Stomach (tissue), 9 donors: Measurements from ENCODE around the gene PI16. TPM values are rescaled to one million over a fixed set of nuclear protein-coding genes. Genes with fewer than 3 reads are reported as not detected.

Source experiments
- DNase-seq, 2 donors: peaks; one replicate each; pipeline versions ENCODE4 v3.0.0 to v3.0.0-alpha.2; 2013 to 2019
- H3K27ac ChIP-seq, 5 donors: fragments of 200-600 bp in 4 of 5; sonication (generic) in 4 of 5; one replicate each; pipeline ENCODE4 v1.5.1; 2013 to 2019; ENCODE audit warnings: mild to moderate bottlenecking in 1 of 5, moderate library complexity in 1 of 5
- H3K27me3 ChIP-seq, 3 donors: fragments of 200-600 bp; sonication (generic); one replicate each; pipeline ENCODE4 v1.5.1; 2017 to 2019; ENCODE audit warnings: mixed run types in 1 of 3
- H3K36me3 ChIP-seq, 4 donors: fragments of 200-600 bp; sonication (generic); 1 replicate in 3 of 4; 2 replicates in 1 of 4; pipeline ENCODE4 v1.5.1; 2016 to 2019
- H3K4me1 ChIP-seq, 4 donors: fragments of 200-600 bp; sonication (generic); one replicate each; pipeline ENCODE4 v1.5.1; 2016 to 2019
- H3K4me3 ChIP-seq, 4 donors: fragments of 200-600 bp; sonication (generic) in 3 of 4; one replicate each; pipeline ENCODE4 v1.5.1; 2016 to 2019; ENCODE audit warnings: mild to moderate bottlenecking in 1 of 4
- H3K9me3 ChIP-seq, 4 donors: fragments of 200-600 bp; sonication (generic); one replicate each; pipeline ENCODE4 v1.5.1; 2016 to 2019
- CTCF ChIP-seq, 7 experiments: fragments of 450-650 bp in 4 of 7; fragments of 200-600 bp in 3 of 7; sonication (generic) in 3 of 7; IDR thresholded peaks; one replicate each; pipeline ENCODE4 v1.5.1; 2016 to 2019; ENCODE audit warnings: antibody characterized with exemption in 7 of 7, control low read depth in 2 of 7, mild to moderate bottlenecking in 1 of 7
- EP300 ChIP-seq: sonication (generic); formaldehyde crosslinking; IDR thresholded peaks from one replicate; pipeline ENCODE4 v1.6.1; 2017; ENCODE audit warnings: antibody characterized with exemption
- POLR2A ChIP-seq, 4 donors: fragments of 450-650 bp; IDR thresholded peaks; one replicate each; pipeline ENCODE4 v1.6.1; 2016; ENCODE audit warnings: antibody characterized with exemption in 4 of 4, control low read depth in 2 of 4, mild to moderate bottlenecking in 1 of 4, moderate library complexity in 1 of 4
- POLR2AphosphoS5 ChIP-seq, 3 donors: sonication (generic); formaldehyde crosslinking; IDR thresholded peaks; one replicate each; pipeline ENCODE4 v1.6.1; 2016; ENCODE audit warnings: antibody characterized with exemption in 3 of 3
- WGBS, 5 donors: extraction: QIAGEN DNeasy Blood & Tissue Kit in 3 of 5; methylation state at CpG; one replicate each; pipeline versions ENCODE4 v1.1.5 to v1.1.7; 2013 to 2018; 5-methylcytosine and 5-hydroxymethylcytosine counted together
- intact Hi-C: fragments of 100-400 bp; cut with DNase I; formaldehyde crosslinking; loops from one replicate; pipeline ENCODE4 v1.15.1; 2023; ENCODE audit warnings: low total_unique reads
- polyA plus RNA-seq, 3 donors: library from polyadenylated mRNA; stranded (reverse); fragments of 200-250 nt; gene quantifications; one replicate each; pipeline ENCODE4 v1.2.3, GENCODE V29; 2013
- total RNA-seq, 5 donors: library from RNA; depleted of rRNA; stranded (reverse); fragments of >200 nt; gene quantifications; one replicate each; pipeline versions ENCODE4 v1.1.0 to v1.2.3, GENCODE V29; 2014 to 2016
- donor health status: healthy with polysubstance abuse.
- donor health status: Bipolar disorder and iron deficiency.
- donor health status: healthy.

Gene PI16
- total and polyA plus RNA-seq, 8 donors: 1.2 to 21.3 (median 3.0) TPM; not detected in 2

- Histone ChIP-seq H3K4me1 (peaks cover 0 to 14% (median 0%) of the 10 kb centered on the region in 4 donors), H3K36me3 (no peaks in the 10 kb centered on the region), H3K27ac (no peak overlapping the region), H3K27me3 (no peaks in the 10 kb centered on the region), H3K9me3 (no peaks in the 10 kb centered on the region), H3K4me3 (no peak overlapping the region)
- WGBS, 5 donors: 79 to 89% (median 86%) methylated on average over 9 to 11 of the region's 11 CpGs
- no peak for DNase-seq
- intact Hi-C loops: no loop called here
- TF ChIP-seq POLR2AphosphoS5 (IDR thresholded peaks at IDR 0.05) (no peak), EP300 (no peak), POLR2A (IDR thresholded peaks at IDR 0.05) (no peak), CTCF (IDR thresholded peaks at IDR 0.05) (no peak)
Measured at GRCh38 chr6:37004044-37004980, 49.8 kb downstream of the PI16 start.

- Histone ChIP-seq H3K27ac (peak within 1 kb of the TSS in 2 of 5 donors; percentile 24 to 64), H3K4me1 (peaks cover 0 to 14% (median 0%) of the 10 kb centered on the region in 4 donors), H3K4me3 (peak within 1 kb of the TSS; percentile 15 to 44 (median 27)), H3K36me3 (no peaks in the 10 kb centered on the region), H3K9me3 (no peaks in the 10 kb centered on the region), H3K27me3 (no peaks in the 10 kb centered on the region)
- intact Hi-C loops: no loop called here
- WGBS, 5 donors: 70 to 81% (median 73%) methylated on average over 12 to 14 of the region's 14 CpGs
- no peak for TF ChIP-seq EP300
- no peak for TF ChIP-seq POLR2AphosphoS5 (IDR thresholded peaks at IDR 0.05)
- no peak for TF ChIP-seq POLR2A (IDR thresholded peaks at IDR 0.05)
- DNase-seq: no peak
Measured at GRCh38 chr6:37005061-37005810, 50.7 kb downstream of the PI16 start, which contains the start of gene FGD2. FGD2 (plus strand) TSS chr6:37005655; CDS start chr6:37005818, 163 bp downstream.

- Histone ChIP-seq H3K4me1 (peaks cover 0 to 14% (median 0%) of the 10 kb centered on the region in 4 donors), H3K36me3 (no peaks in the 10 kb centered on the region), H3K27ac (peak overlapping the region in 2 of 5 donors; percentile 24 to 64), H3K9me3 (no peaks in the 10 kb centered on the region), H3K4me3 (peak overlapping the region; percentile 15 to 44 (median 27)), H3K27me3 (no peaks in the 10 kb centered on the region)
- intact Hi-C loops: no loop called here
- no peak for DNase-seq
- 62 to 81% (median 69%) methylated on average over 13 of the region's 13 CpGs for WGBS, 5 donors
- TF ChIP-seq POLR2AphosphoS5 (IDR thresholded peaks at IDR 0.05) (no peak), POLR2A (IDR thresholded peaks at IDR 0.05) (no peak), CTCF (IDR thresholded peaks at IDR 0.05) (no peak), EP300 (no peak)
Measured at GRCh38 chr6:37005827-37006567, 51.5 kb downstream of the PI16 start.

GRCh38 chr6:37006793-37007339, 52.3 kb downstream of the PI16 start:
- H3K36me3 ChIP-seq: no peaks in the 10 kb centered on the region
- peaks cover 0 to 14% (median 0%) of the 10 kb centered on the region in 4 donors for H3K4me1 ChIP-seq
- no peaks in the 10 kb centered on the region for H3K9me3 ChIP-seq
- WGBS, 5 donors: 83 to 92% (median 88%) methylated on average over 3 to 5 of the region's 5 CpGs
- H3K4me3 ChIP-seq: peak overlapping the region in 3 of 4 donors; percentile 17 to 44 (median 37)
- intact Hi-C loops: no loop called here
- DNase-seq: no peak
- H3K27ac ChIP-seq: peak overlapping the region in 2 of 5 donors; percentile 24 to 64
- H3K27me3 ChIP-seq: no peaks in the 10 kb centered on the region
- no peak for TF ChIP-seq POLR2AphosphoS5 (IDR thresholded peaks at IDR 0.05)
- TF ChIP-seq CTCF (IDR thresholded peaks at IDR 0.05): no peak
- TF ChIP-seq POLR2A (IDR thresholded peaks at IDR 0.05): no peak
- TF ChIP-seq EP300: no peak
